Left ventricle myocardium inferior (tissue), 1 donor: Measurements from ENCODE around the gene HEG1. TPM values are rescaled to one million over a fixed set of nuclear protein-coding genes. Genes with fewer than 3 reads are reported as not detected.
A peak's percentile ranks its signal among the peaks of the same experiment; 100 is the strongest.

Experiments used
- DNase-seq: peaks from one replicate; pipeline ENCODE4 v3.0.0-alpha.2; 2020
- H3K27ac ChIP-seq: fragments of 200-600 bp; replicated peaks from 2 replicates; pipeline ENCODE4 v1.8.0; 2021
- H3K27me3 ChIP-seq: fragments of 200-600 bp; 2 replicates; pipeline ENCODE4 v1.8.0; 2021; ENCODE audit warnings: low read depth
- H3K36me3 ChIP-seq: fragments of 200-600 bp; 2 replicates; pipeline ENCODE4 v1.8.0; 2021
- H3K4me1 ChIP-seq: fragments of 200-600 bp; 2 replicates; pipeline ENCODE4 v1.8.0; 2021
- H3K4me3 ChIP-seq: fragments of 200-600 bp; 2 replicates; pipeline ENCODE4 v1.8.0; 2021; ENCODE audit warnings: mild to moderate bottlenecking, moderate library complexity
- H3K9me3 ChIP-seq: fragments of 200-600 bp; replicated peaks from 2 replicates; pipeline ENCODE4 v1.8.0; 2021
- CTCF ChIP-seq: fragments of 200-600 bp; IDR thresholded peaks from 2 replicates; pipeline ENCODE4 v1.8.0; 2021; ENCODE audit warnings: antibody characterized with exemption, mild to moderate bottlenecking, borderline replicate concordance
- intact Hi-C: fragments of 100-400 bp; cut with micrococcal nuclease; formaldehyde crosslinking; loops from one replicate; pipeline ENCODE4 v1.11.0; 2022
- long read RNA-seq: library from polyadenylated mRNA; unstranded; transcript quantifications from one replicate; pipeline ENCODE4 v2.0.0, GENCODE V29; 2021
- total RNA-seq: library from RNA; stranded (reverse); fragmentation: NEBNext Ultra II Directional; extraction: Animal tissue kit (Norgen Biotek cat#: 25700); gene quantifications from one replicate; pipeline ENCODE4 v1.2.1, GENCODE V29; 2021
- donor health status: DM: no; HTN: yes; CAD: no; lungs with severe emphysema.

The HEG1 gene
- 105 TPM for total RNA-seq
- long read RNA-seq, full-length matches to known transcripts: 1 of 40 reads
- long read RNA-seq, partial matches to known transcripts: 10 of 40 reads
- long read RNA-seq, other reads (novel, unspliced or antisense): 29 of 40 reads

GRCh38 chr3:125055913-125056745 is at the start of gene HEG1:
TSS of gene HEG1 (minus strand) at chr3:125055997. CDS start at chr3:125055890, 107 bp downstream.
- H3K9me3 ChIP-seq: no peaks in the 10 kb centered on the region
- peak within 1 kb of the TSS; percentile 90 for H3K4me3 ChIP-seq
- peak; percentile 93 for DNase-seq
- H3K4me1 ChIP-seq: peaks cover 82% of the 10 kb centered on the region
- peak within 1 kb of the TSS; percentile 96 for H3K27ac ChIP-seq
- H3K27me3 ChIP-seq: no peaks in the 10 kb centered on the region
- intact Hi-C loops: loop anchor here (10.0 kb wide), 1 partner anchor 61 kb away; no protein-coding TSS in a partner anchor
- H3K36me3 ChIP-seq: no peaks in the 10 kb centered on the region
- TF ChIP-seq CTCF: no peak

- H3K4me3 ChIP-seq: no peak overlapping the region
- H3K27me3 ChIP-seq: no peaks in the 10 kb centered on the region
- peaks cover 4% of the 10 kb centered on the region for H3K9me3 ChIP-seq
- intact Hi-C loops: no loop called here
- no peaks in the 10 kb centered on the region for H3K4me1 ChIP-seq
- H3K27ac ChIP-seq: no peak overlapping the region
- no peak for DNase-seq
- no peak for TF ChIP-seq CTCF
- no peaks in the 10 kb centered on the region for H3K36me3 ChIP-seq
These were observed 49.3 kb upstream of the HEG1 start for GRCh38 chr3:125105116-125105515.

GRCh38 chr3:125104639-125105038 is 48.8 kb upstream of the HEG1 start:
- Histone ChIP-seq H3K9me3 (peaks cover 9% of the 10 kb centered on the region), H3K4me1 (no peaks in the 10 kb centered on the region), H3K36me3 (no peaks in the 10 kb centered on the region), H3K4me3 (no peak overlapping the region), H3K27me3 (no peaks in the 10 kb centered on the region), H3K27ac (no peak overlapping the region)
- TF ChIP-seq CTCF: no peak
- DNase-seq: no peak
- intact Hi-C loops: no loop called here

- DNase-seq: no peak
- no peak for TF ChIP-seq CTCF
- intact Hi-C loops: no loop called here
- H3K4me3 ChIP-seq: no peak overlapping the region
- no peaks in the 10 kb centered on the region for H3K27me3 ChIP-seq
- H3K9me3 ChIP-seq: peaks cover 16% of the 10 kb centered on the region
- no peak overlapping the region for H3K27ac ChIP-seq
- H3K4me1 ChIP-seq: no peaks in the 10 kb centered on the region
- no peaks in the 10 kb centered on the region for H3K36me3 ChIP-seq
These were observed 47.6 kb upstream of the HEG1 start for GRCh38 chr3:125103406-125103805.

- intact Hi-C loops: no loop called here
These were observed 46.7 kb upstream of the HEG1 start for GRCh38 chr3:125102470-125102869.

More at GRCh38 chr3:125102470-125102869, 46.7 kb upstream of the HEG1 start:
- Histone ChIP-seq H3K9me3 (peaks cover 16% of the 10 kb centered on the region), H3K4me1 (no peaks in the 10 kb centered on the region), H3K36me3 (no peaks in the 10 kb centered on the region), H3K27me3 (no peaks in the 10 kb centered on the region), H3K4me3 (no peak overlapping the region), H3K27ac (no peak overlapping the region)
- no peak for TF ChIP-seq CTCF
- no peak for DNase-seq
